ENCODE results near the gene MYL9. TPM values are rescaled to one million over a fixed set of nuclear protein-coding genes. Genes with fewer than 3 reads are reported as not detected.
A peak's percentile ranks its signal among the peaks of the same experiment; 100 is the strongest.

Gene MYL9
- total RNA-seq = 274 TPM
- long read RNA-seq, transcript MYL9-201 (4 exons, 2,821 nt) = major isoform, 41 of 71 reads
- long read RNA-seq, partial matches to known transcripts = 24 of 71 reads
- long read RNA-seq, other reads (novel, unspliced or antisense) = 6 of 71 reads

- H3K4me1 ChIP-seq = peaks cover 32% of the 10 kb centered on the region
- ATAC-seq = peak; percentile 93
- intact Hi-C loops (cut with DNase I) = no loop called here
Measured at GRCh38 chr20:36541227-36541767, at the start of gene MYL9. TSS of gene MYL9 (plus strand) at chr20:36541519. CDS start at chr20:36544885, 3,366 bp downstream.

GRCh38 chr20:36491901-36492617 is 49.3 kb upstream of the MYL9 start:
- Histone ChIP-seq H3K27me3 (ENCODE audit: low read depth) (no peaks in the 10 kb centered on the region), H3K27ac (peak overlapping the region; percentile 71), H3K4me3 (no peak overlapping the region), H3K4me1 (peaks cover 47% of the 10 kb centered on the region), H3K9me3 (no peaks in the 10 kb centered on the region), H3K36me3 (peaks cover 18% of the 10 kb centered on the region)
- TF ChIP-seq CTCF (IDR thresholded peaks at IDR 0.05) = no peak
- DNase-seq (peak; percentile 57), ATAC-seq (peak; percentile 48 to 61)
- intact Hi-C loops (cut with DNase I) = no loop called here

More at GRCh38 chr20:36541227-36541767, at the start of gene MYL9:
- TF ChIP-seq CTCF (IDR thresholded peaks at IDR 0.05) = no peak
- H3K27me3 ChIP-seq (ENCODE audit: low read depth) = no peaks in the 10 kb centered on the region
- no peaks in the 10 kb centered on the region for H3K9me3 ChIP-seq
- H3K36me3 ChIP-seq = peaks cover 12% of the 10 kb centered on the region
- peak within 1 kb of the TSS; percentile 86 for H3K27ac ChIP-seq
- peak; percentile 95 for DNase-seq
- H3K4me3 ChIP-seq = peak within 1 kb of the TSS; percentile 65

GRCh38 chr20:36493051-36493800 is 48.1 kb upstream of the MYL9 start:
- peaks cover 42% of the 10 kb centered on the region for H3K4me1 ChIP-seq
- peak overlapping the region; percentile 24 for H3K27ac ChIP-seq
- H3K4me3 ChIP-seq = no peak overlapping the region
- H3K27me3 ChIP-seq (ENCODE audit: low read depth) = no peaks in the 10 kb centered on the region
- peak in 1 of 2 donors; percentile 29 for ATAC-seq
- no peak for DNase-seq
- no peaks in the 10 kb centered on the region for H3K9me3 ChIP-seq
- intact Hi-C loops (cut with DNase I) = no loop called here
- H3K36me3 ChIP-seq = peaks cover 29% of the 10 kb centered on the region
- TF ChIP-seq CTCF (IDR thresholded peaks at IDR 0.05) = peak; percentile 41

GRCh38 chr20:36493801-36494114 is 47.6 kb upstream of the MYL9 start:
- Histone ChIP-seq H3K27me3 (ENCODE audit: low read depth) (no peaks in the 10 kb centered on the region), H3K36me3 (peaks cover 35% of the 10 kb centered on the region), H3K9me3 (no peaks in the 10 kb centered on the region), H3K4me3 (no peak overlapping the region), H3K27ac (peak overlapping the region; percentile 38), H3K4me1 (peaks cover 42% of the 10 kb centered on the region)
- DNase-seq (no peak), ATAC-seq (peak in 1 of 2 donors; percentile 6)
- no peak for TF ChIP-seq CTCF (IDR thresholded peaks at IDR 0.05)
- intact Hi-C loops (cut with DNase I) = no loop called here

GRCh38 chr20:36496707-36497669 is 44.3 kb upstream of the MYL9 start:
- intact Hi-C loops (cut with DNase I) = no loop called here
- H3K4me3 ChIP-seq = no peak overlapping the region
- H3K9me3 ChIP-seq = no peaks in the 10 kb centered on the region
- H3K27ac ChIP-seq = no peak overlapping the region
- no peak for TF ChIP-seq CTCF (IDR thresholded peaks at IDR 0.05)
- ATAC-seq = no peak
- peaks cover 67% of the 10 kb centered on the region for H3K36me3 ChIP-seq
- no peaks in the 10 kb centered on the region for H3K27me3 ChIP-seq (ENCODE audit: low read depth)
- no peak for DNase-seq
- H3K4me1 ChIP-seq = peaks cover 24% of the 10 kb centered on the region

All from lower lobe of right lung (tissue), 2 donors.